ENCODE results near the gene OSMR.

The OSMR gene

DNA sequence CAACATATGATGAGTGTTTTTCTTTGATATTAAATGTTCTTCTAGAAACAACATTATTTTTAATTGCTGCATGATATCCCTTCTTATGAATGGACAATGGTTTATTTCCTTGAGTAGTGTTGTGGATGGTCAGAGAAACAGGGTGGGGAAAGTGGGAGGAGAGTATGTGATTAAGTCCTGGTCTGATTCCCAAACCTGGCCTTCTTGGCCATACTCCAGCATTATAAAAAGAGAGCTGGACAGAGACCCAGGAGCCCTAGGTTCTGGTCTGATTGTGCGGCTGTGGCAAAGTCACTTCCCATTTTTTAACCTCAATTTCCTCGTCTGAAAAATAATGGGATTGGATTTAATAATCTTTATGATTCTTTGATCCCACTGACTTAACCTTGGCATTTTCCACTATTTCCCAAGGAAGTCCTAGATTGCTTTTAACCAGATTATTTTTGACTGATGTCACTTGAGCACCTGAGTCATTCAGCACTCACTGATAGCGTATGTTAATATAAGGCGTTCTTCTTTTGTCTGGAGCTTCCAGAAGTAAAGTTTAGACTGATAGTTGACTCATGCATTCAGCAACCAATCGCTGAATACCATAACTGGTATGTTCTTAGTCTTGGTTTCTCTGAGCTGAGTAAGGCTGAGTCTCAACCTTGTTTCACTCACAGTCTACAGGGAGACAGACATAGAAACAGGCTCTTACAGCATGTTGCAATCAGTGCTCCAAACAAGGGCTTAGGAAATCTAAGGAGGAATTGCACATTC lies 26.2 kb downstream of the OSMR start:
- DNase-seq (ENCODE audit: insufficient read length, low spot score) (peak; percentile 81), FAIRE-seq (peak; percentile 100)
- no peak for TF ChIP-seq POLR2A (IDR thresholded peaks at IDR 0.05; ENCODE audit: low read depth, low read length)

DNA sequence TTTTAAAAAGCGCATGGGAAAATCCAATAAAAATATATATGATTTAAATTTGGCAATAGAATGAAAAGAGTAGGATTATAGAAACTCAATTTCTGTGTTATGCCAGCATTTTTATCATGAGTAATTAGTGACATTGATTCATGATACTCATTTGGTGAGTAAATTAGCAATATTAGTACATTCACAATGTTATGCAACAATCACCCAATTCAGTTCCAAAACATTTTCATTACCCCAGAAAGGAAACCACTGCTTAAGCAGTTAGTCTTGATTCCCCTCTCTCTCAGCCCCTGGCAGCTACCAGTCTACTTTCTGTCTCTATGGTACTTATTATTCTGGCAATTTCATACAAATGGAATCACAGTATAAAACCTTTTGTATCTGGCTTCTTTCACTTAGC lies 27.0 kb downstream of the OSMR start:
- TF ChIP-seq POLR2A (IDR thresholded peaks at IDR 0.05; ENCODE audit: low read depth, low read length), result no peak
- FAIRE-seq (no peak), DNase-seq (ENCODE audit: insufficient read length, low spot score) (no peak)

DNA sequence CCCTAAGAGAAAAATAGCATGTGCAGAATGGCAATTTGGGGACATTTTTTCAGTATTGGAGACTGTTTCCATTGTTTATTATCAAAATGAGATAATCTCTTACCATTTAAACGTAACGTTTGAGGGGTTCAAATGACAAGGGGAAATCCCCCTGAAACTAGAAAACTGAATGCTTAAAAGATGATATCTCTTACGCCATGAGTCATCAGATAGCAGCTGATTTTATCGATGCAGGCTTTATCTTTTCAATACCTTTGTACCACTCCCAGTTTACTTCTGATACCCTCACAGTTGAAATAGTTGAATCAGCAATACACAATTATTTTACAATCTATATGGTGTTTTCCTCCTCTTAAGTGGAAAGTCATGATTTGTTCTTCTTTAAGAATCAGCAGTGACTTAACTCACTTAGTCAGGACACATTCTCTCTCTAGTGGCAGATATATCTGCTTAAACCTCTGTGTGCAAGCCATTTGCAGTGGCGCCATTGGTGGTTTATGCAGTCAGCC lies 29.2 kb downstream of the OSMR start:
- no peak for DNase-seq (ENCODE audit: insufficient read length, low spot score)
- peak; percentile 20 for FAIRE-seq
- TF ChIP-seq POLR2A (IDR thresholded peaks at IDR 0.05; ENCODE audit: low read depth, low read length), result no peak

DNA sequence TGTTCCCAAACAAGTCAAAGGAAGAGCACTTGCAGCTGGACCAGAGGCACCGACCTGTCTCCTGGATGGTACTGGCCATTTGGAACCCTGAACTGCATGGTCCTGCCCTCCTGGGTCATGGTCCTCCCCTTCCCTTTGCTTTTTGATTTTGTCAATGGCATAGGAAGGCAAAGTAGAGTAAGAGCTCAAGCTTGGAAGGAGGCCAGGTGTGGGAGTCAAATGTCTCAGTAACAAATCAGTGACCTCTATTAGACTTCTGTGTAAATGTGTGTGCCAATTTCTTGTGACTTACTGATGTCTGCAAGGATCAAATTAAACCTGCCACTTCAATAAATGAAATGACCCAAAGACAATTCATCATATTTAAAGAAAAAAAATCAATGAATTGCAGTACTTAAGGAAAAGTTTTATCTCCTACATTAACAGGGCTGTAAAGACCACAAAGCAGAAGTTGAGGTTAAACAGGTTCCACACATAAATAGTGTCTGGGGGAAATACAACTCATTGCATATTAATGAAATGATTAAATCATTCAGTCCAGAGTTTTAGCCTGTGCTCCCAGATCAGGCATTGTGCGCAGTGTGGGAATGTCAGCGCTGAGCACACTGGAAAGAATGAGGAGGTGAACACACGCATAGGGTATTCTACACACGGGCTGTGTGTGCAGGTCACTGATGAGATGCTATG lies 32.7 kb downstream of the OSMR start:
- FAIRE-seq, result no peak
- DNase-seq (ENCODE audit: insufficient read length, low spot score), result no peak
- TF ChIP-seq POLR2A (IDR thresholded peaks at IDR 0.05; ENCODE audit: low read depth, low read length), result no peak

DNA sequence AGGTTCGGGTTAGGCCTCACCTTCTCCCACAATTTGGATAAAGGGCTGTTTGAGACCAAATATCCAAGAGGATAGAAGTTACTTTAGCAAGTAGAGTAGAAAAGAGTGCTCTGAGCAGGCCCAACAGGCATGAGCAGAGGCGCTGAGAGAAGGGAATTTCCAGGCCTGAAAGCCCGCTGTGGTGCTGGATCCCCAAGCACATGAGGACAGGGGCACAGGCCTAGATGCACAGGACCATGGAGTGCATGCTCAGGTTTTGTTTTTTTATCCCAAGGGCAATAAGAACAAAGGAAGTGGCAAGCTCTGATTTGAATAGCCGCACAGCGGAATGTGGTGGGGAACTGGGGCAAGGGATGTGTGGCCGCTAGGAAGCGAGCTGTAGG lies 33.3 kb downstream of the OSMR start:
- no peak for TF ChIP-seq POLR2A (IDR thresholded peaks at IDR 0.05; ENCODE audit: low read depth, low read length)
- FAIRE-seq (no peak), DNase-seq (ENCODE audit: insufficient read length, low spot score) (no peak)

DNA sequence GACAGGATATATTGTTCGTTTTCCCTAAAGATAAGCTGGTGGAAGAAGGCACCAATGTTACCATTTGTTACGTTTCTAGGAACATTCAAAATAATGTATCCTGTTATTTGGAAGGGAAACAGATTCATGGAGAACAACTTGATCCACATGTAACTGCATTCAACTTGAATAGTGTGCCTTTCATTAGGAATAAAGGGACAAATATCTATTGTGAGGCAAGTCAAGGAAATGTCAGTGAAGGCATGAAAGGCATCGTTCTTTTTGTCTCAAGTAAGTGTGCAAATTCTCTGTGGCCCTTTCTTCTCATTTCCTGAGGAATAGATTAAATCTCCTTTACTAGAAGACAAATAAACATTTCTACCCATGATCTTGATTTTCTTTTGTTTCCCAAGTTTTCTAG lies 38.0 kb downstream of the OSMR start:
- TF ChIP-seq POLR2A (IDR thresholded peaks at IDR 0.05; ENCODE audit: low read depth, low read length), result no peak
- DNase-seq (ENCODE audit: insufficient read length, low spot score) (no peak), FAIRE-seq (no peak)

DNA sequence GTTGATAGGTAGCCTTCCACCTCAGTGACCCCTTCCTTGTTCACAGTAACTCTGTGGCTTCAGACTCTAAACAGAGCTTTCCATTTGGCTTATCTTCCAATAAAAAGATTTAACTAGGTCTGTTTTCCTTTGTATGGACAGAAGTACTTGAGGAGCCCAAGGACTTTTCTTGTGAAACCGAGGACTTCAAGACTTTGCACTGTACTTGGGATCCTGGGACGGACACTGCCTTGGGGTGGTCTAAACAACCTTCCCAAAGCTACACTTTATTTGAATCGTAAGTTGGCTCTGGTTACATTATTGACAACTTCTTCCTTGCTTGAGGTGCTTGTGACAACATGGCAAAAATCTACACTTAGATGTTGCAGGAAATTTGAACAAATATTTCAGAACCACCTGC lies 39.4 kb downstream of the OSMR start:
- FAIRE-seq (no peak), DNase-seq (ENCODE audit: insufficient read length, low spot score) (no peak)
- no peak for TF ChIP-seq POLR2A (IDR thresholded peaks at IDR 0.05; ENCODE audit: low read depth, low read length)

DNA sequence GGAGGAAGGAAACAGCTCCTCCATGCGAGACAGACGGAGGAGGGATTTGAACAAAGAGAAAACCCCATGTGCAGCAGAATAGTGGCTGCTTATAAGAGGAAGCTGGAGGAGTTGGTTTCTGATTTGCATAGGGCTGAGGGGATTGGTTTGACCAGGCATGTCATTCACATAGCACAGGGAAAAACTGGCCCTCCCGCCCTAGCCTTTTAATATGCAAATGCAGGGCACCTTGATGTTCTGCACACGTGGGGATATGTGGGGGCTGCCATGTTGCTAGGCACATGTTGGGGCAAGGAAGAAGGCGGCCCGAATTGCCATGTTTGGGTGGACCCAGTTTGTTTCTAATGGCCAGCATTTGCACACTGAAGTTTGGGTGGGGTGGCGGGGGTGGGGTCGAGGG lies 42.2 kb downstream of the OSMR start:
- DNase-seq (ENCODE audit: insufficient read length, low spot score) (no peak), FAIRE-seq (no peak)
- no peak for TF ChIP-seq POLR2A (IDR thresholded peaks at IDR 0.05; ENCODE audit: low read depth, low read length)

DNA sequence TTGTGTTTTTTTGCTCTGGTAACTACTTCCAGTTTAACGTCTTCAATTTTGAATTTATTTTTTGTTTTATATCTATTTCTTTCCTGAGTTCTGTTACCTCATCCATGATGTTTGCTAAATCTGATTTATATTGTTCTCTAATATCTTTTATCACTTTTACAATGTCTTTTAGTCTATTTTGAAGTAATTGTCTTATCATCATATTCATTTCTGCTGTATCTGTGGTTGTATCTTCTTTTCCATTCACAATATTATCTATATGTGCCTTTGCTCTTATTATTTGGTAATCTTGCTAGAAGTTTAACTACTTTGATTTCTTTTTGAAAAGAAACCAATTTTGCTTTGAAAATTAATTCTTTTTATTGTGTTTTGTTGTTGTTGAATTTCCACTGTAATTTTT lies 43.6 kb downstream of the OSMR start:
- no peak for FAIRE-seq
- TF ChIP-seq POLR2A (IDR thresholded peaks at IDR 0.05; ENCODE audit: low read depth, low read length), result no peak

DNA sequence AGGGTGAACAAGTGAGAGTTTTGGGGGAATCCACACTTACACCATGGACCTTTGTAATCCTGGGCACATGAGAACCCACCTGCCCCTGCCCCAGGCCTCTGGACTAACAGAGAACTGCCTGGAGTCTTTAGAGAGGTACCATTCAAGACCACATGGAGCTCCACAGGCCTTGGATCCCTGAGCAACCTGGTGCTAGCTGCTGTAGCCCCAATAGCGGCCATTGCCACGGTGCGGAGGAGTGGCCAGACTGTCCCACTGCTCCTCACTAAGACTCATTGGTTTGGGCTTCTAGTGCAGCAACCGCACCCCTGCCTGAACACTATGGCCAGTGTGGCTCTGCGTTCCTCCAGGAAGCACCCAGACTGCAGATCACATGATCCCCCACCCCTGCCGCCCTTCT lies 45.8 kb downstream of the OSMR start:
- no peak for FAIRE-seq
- no peak for TF ChIP-seq POLR2A (IDR thresholded peaks at IDR 0.05; ENCODE audit: low read depth, low read length)
- no peak for DNase-seq (ENCODE audit: insufficient read length, low spot score)

More for the DNA sequence above, 43.6 kb downstream of the OSMR start:
- DNase-seq (ENCODE audit: insufficient read length, low spot score), result no peak

DNA sequence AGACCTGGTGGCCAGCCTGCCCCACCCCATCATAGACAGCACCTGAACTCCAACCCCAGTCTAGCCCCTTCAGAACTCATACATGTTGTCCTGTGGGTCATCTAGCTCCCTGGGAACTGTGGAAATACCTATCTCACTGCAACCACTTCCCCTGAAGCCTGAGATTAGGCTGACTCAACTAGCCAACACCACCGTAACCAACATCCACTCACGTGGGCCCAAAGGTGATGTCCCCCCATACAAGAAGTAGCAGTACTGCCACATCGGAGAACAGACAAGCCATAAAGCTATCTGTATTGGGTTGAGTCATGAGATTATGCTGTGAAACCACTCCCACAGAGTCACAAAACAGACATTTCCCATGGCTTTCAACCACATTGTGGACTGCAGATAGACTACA lies 46.6 kb downstream of the OSMR start:
- no peak for FAIRE-seq
- TF ChIP-seq POLR2A (IDR thresholded peaks at IDR 0.05; ENCODE audit: low read depth, low read length), result no peak
- no peak for DNase-seq (ENCODE audit: insufficient read length, low spot score)

DNA sequence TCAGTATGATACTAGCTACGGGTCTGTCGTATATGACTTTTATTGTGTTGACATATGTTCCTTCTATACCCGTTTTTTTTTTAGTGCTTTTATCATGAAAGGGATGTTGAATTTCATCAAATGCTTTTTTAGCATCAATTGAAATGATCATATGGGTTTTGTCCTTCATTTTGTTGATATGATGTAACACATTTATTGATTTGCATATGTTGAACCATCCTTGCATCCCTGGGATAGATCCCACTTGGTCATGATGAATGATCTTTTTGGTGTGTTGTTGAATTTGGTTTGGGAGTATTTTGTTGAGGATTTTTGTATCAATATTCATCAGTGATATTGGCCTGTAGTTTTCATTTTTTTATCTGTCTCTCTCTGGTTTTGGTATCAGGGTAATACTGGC lies 50.9 kb downstream of the OSMR start:
- no peak for FAIRE-seq
- DNase-seq (ENCODE audit: insufficient read length, low spot score), result no peak
- TF ChIP-seq POLR2A (IDR thresholded peaks at IDR 0.05; ENCODE audit: low read depth, low read length), result no peak

DNA sequence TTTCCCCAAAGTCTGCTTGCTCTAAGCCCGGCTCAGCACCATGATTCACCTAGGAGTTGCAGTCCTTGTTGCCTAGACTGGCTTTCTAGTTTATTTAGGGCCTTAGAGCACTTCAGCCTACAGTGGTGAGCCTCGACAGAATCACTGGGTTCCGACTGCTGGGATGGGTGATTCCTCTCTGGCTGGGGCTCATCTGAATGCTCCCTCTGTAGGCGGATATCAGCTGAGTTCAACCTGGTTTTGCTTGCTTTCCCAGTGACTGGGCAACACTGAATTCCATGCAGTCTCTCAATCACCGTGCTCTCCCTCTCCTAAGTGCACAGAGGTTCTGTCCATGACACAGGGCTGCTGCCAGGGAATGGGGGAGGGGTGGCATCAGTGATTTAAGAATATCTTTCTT lies 54.1 kb downstream of the OSMR start:
- FAIRE-seq (no peak), DNase-seq (ENCODE audit: insufficient read length, low spot score) (no peak)
- TF ChIP-seq POLR2A (IDR thresholded peaks at IDR 0.05; ENCODE audit: low read depth, low read length), result no peak

DNA sequence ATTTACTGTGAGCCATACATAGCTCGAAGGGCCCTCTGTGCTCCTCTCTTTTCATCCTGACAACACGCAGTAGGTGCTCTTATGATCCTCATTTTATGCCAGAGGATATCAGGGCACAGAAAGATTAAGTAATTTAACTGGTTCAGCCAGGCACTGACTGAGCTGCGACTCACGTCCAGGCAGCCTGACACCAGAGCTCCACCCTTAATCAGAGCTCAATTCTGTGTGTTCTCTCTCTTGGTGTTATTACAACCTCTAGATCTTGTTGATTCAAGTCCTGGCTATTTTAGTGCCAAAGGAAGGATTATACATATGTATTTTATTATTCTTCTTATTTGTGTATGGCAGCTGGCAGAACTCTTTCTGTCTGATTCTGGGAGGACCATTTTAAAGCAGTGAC lies 59.7 kb downstream of the OSMR start:
- FAIRE-seq (no peak), DNase-seq (ENCODE audit: insufficient read length, low spot score) (no peak)
- TF ChIP-seq POLR2A (IDR thresholded peaks at IDR 0.05; ENCODE audit: low read depth, low read length), result no peak

DNA sequence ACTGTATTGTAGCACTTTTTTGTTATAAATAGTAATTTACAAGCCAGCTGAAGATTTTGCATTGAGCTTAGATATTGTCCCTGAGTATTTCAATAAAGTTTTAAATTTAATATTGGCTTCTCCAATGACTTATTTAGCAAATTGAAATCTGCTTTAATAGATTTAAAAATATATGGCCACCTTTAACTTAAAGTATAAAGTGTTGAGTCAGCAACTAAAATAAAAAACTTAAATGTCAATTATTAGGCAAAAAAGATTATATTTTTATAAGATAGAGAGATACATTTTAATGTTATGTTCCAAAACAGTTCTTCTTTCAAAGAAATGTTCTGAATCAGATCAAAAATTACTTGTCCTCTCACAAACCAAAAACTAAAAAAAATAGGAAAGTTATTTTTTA lies 60.7 kb downstream of the OSMR start:
- no peak for FAIRE-seq
- no peak for DNase-seq (ENCODE audit: insufficient read length, low spot score)
- TF ChIP-seq POLR2A (IDR thresholded peaks at IDR 0.05; ENCODE audit: low read depth, low read length), result no peak
